Stimulated activated naive B cell treated with anti-CD40 and anti-IgM and Interleukin-4, amounts not matched to agents 10 μg/mL and 1 μg/mL and 100 μg/mL, for 72 hours (primary cell): Measurements from ENCODE around the gene C1QL1.
A peak's percentile ranks its signal among the peaks of the same experiment; 100 is the strongest.

Experiments used
- ATAC-seq, 2 donors: fragments of 150-1000 bp; cut with Tn5 transposase; replicated peaks; 2 replicates each; pipeline ENCODE4 v1.10.0; 2021; ENCODE audit warnings: moderate library complexity in 1 of 2
- DNase-seq: peaks from one replicate; pipeline ENCODE4 v3.0.0; 2021
- H3K27ac Mint-ChIP-seq: one replicate; pipeline ENCODE4 v1.8.0; 2022; ENCODE audit warnings: mild to moderate bottlenecking, mixed read lengths
- H3K27me3 Mint-ChIP-seq, 2 donors: one replicate each; pipeline ENCODE4 v1.8.0; 2022; ENCODE audit warnings: mixed read lengths in 2 of 2
- H3K36me3 Mint-ChIP-seq, 2 donors: one replicate each; pipeline ENCODE4 v1.8.0; 2022; ENCODE audit warnings: mixed read lengths in 2 of 2, mild to moderate bottlenecking in 1 of 2
- H3K4me1 Mint-ChIP-seq, 2 donors: one replicate each; pipeline ENCODE4 v1.8.0; 2022; ENCODE audit warnings: mixed read lengths in 2 of 2, mild to moderate bottlenecking in 1 of 2
- H3K4me3 Mint-ChIP-seq, 2 donors: one replicate each; pipeline ENCODE4 v1.8.0; 2022; ENCODE audit warnings: mild to moderate bottlenecking in 2 of 2, mixed read lengths in 2 of 2, moderate library complexity in 1 of 2
- H3K9me3 Mint-ChIP-seq, 2 donors: one replicate each; pipeline ENCODE4 v1.8.0; 2022; ENCODE audit warnings: mixed read lengths in 2 of 2, mild to moderate bottlenecking in 1 of 2

Gene C1QL1

GRCh38 chr17:44998646-44999045, 30.5 kb upstream of the C1QL1 start:
- no peak overlapping the region for H3K4me3 Mint-ChIP-seq
- peaks cover 47 to 58% of the 10 kb centered on the region in 2 donors for H3K27me3 Mint-ChIP-seq
- peaks cover 3 to 7% of the 10 kb centered on the region in 2 donors for H3K9me3 Mint-ChIP-seq
- H3K27ac Mint-ChIP-seq: no peak overlapping the region
- no peaks in the 10 kb centered on the region for H3K4me1 Mint-ChIP-seq
- DNase-seq (no peak), ATAC-seq (no peak)
- peaks cover 0 to 7% of the 10 kb centered on the region in 2 donors for H3K36me3 Mint-ChIP-seq

- Mint-ChIP-seq H3K27me3 (peaks cover 53 to 64% of the 10 kb centered on the region in 2 donors), H3K4me1 (no peaks in the 10 kb centered on the region), H3K9me3 (peaks cover 3 to 7% of the 10 kb centered on the region in 2 donors), H3K36me3 (peaks cover 0 to 7% of the 10 kb centered on the region in 2 donors), H3K27ac (peak overlapping the region; percentile 20), H3K4me3 (no peak overlapping the region)
- no peak for DNase-seq
- no peak for ATAC-seq
These were observed 29.8 kb upstream of the C1QL1 start for GRCh38 chr17:44997733-44998520.

GRCh38 chr17:44996304-44996703, 28.2 kb upstream of the C1QL1 start:
- Mint-ChIP-seq H3K4me1 (no peaks in the 10 kb centered on the region), H3K27me3 (peaks cover 63 to 67% of the 10 kb centered on the region in 2 donors), H3K4me3 (no peak overlapping the region), H3K27ac (no peak overlapping the region), H3K9me3 (peaks cover 3 to 7% of the 10 kb centered on the region in 2 donors), H3K36me3 (peaks cover 0 to 7% of the 10 kb centered on the region in 2 donors)
- ATAC-seq (no peak), DNase-seq (no peak)

GRCh38 chr17:44995436-44996001, 27.4 kb upstream of the C1QL1 start:
- H3K27me3 Mint-ChIP-seq: peaks cover 64 to 70% of the 10 kb centered on the region in 2 donors
- DNase-seq (no peak), ATAC-seq (no peak)
- H3K9me3 Mint-ChIP-seq: peaks cover 3 to 7% of the 10 kb centered on the region in 2 donors
- H3K4me3 Mint-ChIP-seq: no peak overlapping the region
- peaks cover 0 to 4% of the 10 kb centered on the region in 2 donors for H3K36me3 Mint-ChIP-seq
- no peaks in the 10 kb centered on the region for H3K4me1 Mint-ChIP-seq
- H3K27ac Mint-ChIP-seq: no peak overlapping the region

GRCh38 chr17:44992242-44992939, 24.3 kb upstream of the C1QL1 start:
- ATAC-seq: no peak
- Mint-ChIP-seq H3K9me3 (no peaks in the 10 kb centered on the region), H3K27ac (no peak overlapping the region)

GRCh38 chr17:44990994-44991393, 22.9 kb upstream of the C1QL1 start:
- no peaks in the 10 kb centered on the region for H3K36me3 Mint-ChIP-seq
- peaks cover 2 to 18% of the 10 kb centered on the region in 2 donors for H3K4me1 Mint-ChIP-seq
- H3K27me3 Mint-ChIP-seq: peaks cover 78 to 80% of the 10 kb centered on the region in 2 donors
- H3K27ac Mint-ChIP-seq: no peak overlapping the region
- no peak for DNase-seq
- ATAC-seq: no peak
- H3K4me3 Mint-ChIP-seq: no peak overlapping the region
- H3K9me3 Mint-ChIP-seq: no peaks in the 10 kb centered on the region

More at GRCh38 chr17:44992242-44992939, 24.3 kb upstream of the C1QL1 start:
- no peak for DNase-seq
- H3K4me1 Mint-ChIP-seq: peaks cover 2 to 14% of the 10 kb centered on the region in 2 donors
- H3K27me3 Mint-ChIP-seq: peaks cover 81 to 86% of the 10 kb centered on the region in 2 donors
- no peaks in the 10 kb centered on the region for H3K36me3 Mint-ChIP-seq
- no peak overlapping the region for H3K4me3 Mint-ChIP-seq

- H3K36me3 Mint-ChIP-seq: no peaks in the 10 kb centered on the region
- peaks cover 69 to 73% of the 10 kb centered on the region in 2 donors for H3K27me3 Mint-ChIP-seq
- DNase-seq: no peak
- H3K27ac Mint-ChIP-seq: no peak overlapping the region
- H3K9me3 Mint-ChIP-seq: peaks cover 0 to 4% of the 10 kb centered on the region in 2 donors
- no peak overlapping the region for H3K4me3 Mint-ChIP-seq
- peaks cover 2 to 18% of the 10 kb centered on the region in 2 donors for H3K4me1 Mint-ChIP-seq
- no peak for ATAC-seq
These were observed 21.5 kb upstream of the C1QL1 start for GRCh38 chr17:44989552-44990138.

GRCh38 chr17:44988044-44988942, 20.2 kb upstream of the C1QL1 start:
- H3K27ac Mint-ChIP-seq: no peak overlapping the region
- DNase-seq (no peak), ATAC-seq (no peak)
- H3K36me3 Mint-ChIP-seq: no peaks in the 10 kb centered on the region
- H3K4me1 Mint-ChIP-seq: peaks cover 2 to 18% of the 10 kb centered on the region in 2 donors
- peaks cover 55 to 60% of the 10 kb centered on the region in 2 donors for H3K27me3 Mint-ChIP-seq
- H3K9me3 Mint-ChIP-seq: peaks cover 0 to 4% of the 10 kb centered on the region in 2 donors
- H3K4me3 Mint-ChIP-seq: no peak overlapping the region

GRCh38 chr17:44983563-44983962, 15.5 kb upstream of the C1QL1 start:
- Mint-ChIP-seq H3K4me3 (no peak overlapping the region), H3K27me3 (peaks cover 30 to 56% of the 10 kb centered on the region in 2 donors), H3K36me3 (no peaks in the 10 kb centered on the region), H3K9me3 (peaks cover 0 to 4% of the 10 kb centered on the region in 2 donors), H3K27ac (no peak overlapping the region), H3K4me1 (peaks cover 2 to 16% of the 10 kb centered on the region in 2 donors)
- no peak for ATAC-seq
- DNase-seq: no peak

GRCh38 chr17:44982113-44982702, 14.1 kb upstream of the C1QL1 start:
- peaks cover 26 to 56% of the 10 kb centered on the region in 2 donors for H3K27me3 Mint-ChIP-seq
- no peak for ATAC-seq
- no peak overlapping the region for H3K27ac Mint-ChIP-seq
- H3K4me1 Mint-ChIP-seq: peaks cover 0 to 3% of the 10 kb centered on the region in 2 donors
- H3K36me3 Mint-ChIP-seq: no peaks in the 10 kb centered on the region
- H3K9me3 Mint-ChIP-seq: peaks cover 0 to 4% of the 10 kb centered on the region in 2 donors
- no peak overlapping the region for H3K4me3 Mint-ChIP-seq
- DNase-seq: no peak

- Mint-ChIP-seq H3K27ac (no peak overlapping the region), H3K27me3 (peaks cover 30 to 60% of the 10 kb centered on the region in 2 donors), H3K4me1 (no peaks in the 10 kb centered on the region), H3K9me3 (peaks cover 0 to 4% of the 10 kb centered on the region in 2 donors), H3K4me3 (no peak overlapping the region), H3K36me3 (no peaks in the 10 kb centered on the region)
- DNase-seq: no peak
- ATAC-seq: no peak
These were observed 13.3 kb upstream of the C1QL1 start for GRCh38 chr17:44981221-44981968.

- Mint-ChIP-seq H3K9me3 (no peaks in the 10 kb centered on the region), H3K4me1 (no peaks in the 10 kb centered on the region), H3K36me3 (no peaks in the 10 kb centered on the region), H3K27me3 (peaks cover 30 to 76% of the 10 kb centered on the region in 2 donors), H3K27ac (no peak overlapping the region), H3K4me3 (no peak overlapping the region)
- DNase-seq: no peak
- no peak for ATAC-seq
These were observed 11.4 kb upstream of the C1QL1 start for GRCh38 chr17:44979426-44979995.
